ENCODE data around the gene PPP2R5E.

GRCh38 chr14:63328787-63329737, 214.1 kb downstream of the PPP2R5E start:
- TF ChIP-seq, protein P1, sequence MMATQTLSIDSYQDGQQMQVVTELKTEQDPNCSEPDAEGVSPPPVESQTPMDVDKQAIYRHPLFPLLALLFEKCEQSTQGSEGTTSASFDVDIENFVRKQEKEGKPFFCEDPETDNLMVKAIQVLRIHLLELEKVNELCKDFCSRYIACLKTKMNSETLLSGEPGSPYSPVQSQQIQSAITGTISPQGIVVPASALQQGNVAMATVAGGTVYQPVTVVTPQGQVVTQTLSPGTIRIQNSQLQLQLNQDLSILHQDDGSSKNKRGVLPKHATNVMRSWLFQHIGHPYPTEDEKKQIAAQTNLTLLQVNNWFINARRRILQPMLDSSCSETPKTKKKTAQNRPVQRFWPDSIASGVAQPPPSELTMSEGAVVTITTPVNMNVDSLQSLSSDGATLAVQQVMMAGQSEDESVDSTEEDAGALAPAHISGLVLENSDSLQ (IDR thresholded peaks at IDR 0.05): no peak
- TF ChIP-seq, protein P2, sequence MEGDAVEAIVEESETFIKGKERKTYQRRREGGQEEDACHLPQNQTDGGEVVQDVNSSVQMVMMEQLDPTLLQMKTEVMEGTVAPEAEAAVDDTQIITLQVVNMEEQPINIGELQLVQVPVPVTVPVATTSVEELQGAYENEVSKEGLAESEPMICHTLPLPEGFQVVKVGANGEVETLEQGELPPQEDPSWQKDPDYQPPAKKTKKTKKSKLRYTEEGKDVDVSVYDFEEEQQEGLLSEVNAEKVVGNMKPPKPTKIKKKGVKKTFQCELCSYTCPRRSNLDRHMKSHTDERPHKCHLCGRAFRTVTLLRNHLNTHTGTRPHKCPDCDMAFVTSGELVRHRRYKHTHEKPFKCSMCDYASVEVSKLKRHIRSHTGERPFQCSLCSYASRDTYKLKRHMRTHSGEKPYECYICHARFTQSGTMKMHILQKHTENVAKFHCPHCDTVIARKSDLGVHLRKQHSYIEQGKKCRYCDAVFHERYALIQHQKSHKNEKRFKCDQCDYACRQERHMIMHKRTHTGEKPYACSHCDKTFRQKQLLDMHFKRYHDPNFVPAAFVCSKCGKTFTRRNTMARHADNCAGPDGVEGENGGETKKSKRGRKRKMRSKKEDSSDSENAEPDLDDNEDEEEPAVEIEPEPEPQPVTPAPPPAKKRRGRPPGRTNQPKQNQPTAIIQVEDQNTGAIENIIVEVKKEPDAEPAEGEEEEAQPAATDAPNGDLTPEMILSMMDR (IDR thresholded peaks at IDR 0.05 in 2 of 3, conservative IDR thresholded peaks at IDR 0.05 in 1 of 3; ENCODE audit: control insufficient read depth in 2 of 3, extremely low read depth in 1 of 3, insufficient read depth in 1 of 3, low read depth in 3 of 3, low read length in 3 of 3): no peak
- TF ChIP-seq POLR2A (IDR thresholded peaks at IDR 0.05; ENCODE audit: low read depth, low read length) (no peak), PBX3 (IDR thresholded peaks at IDR 0.05; ENCODE audit: insufficient replicate concordance, low read depth, low read length) (no peak), SMAD1 (IDR thresholded peaks at IDR 0.05; ENCODE audit: low read depth, partially characterized antibody) (no peak), ZNF274 (IDR thresholded peaks at IDR 0.05; ENCODE audit: insufficient read depth, insufficient read length) (no peak), CEBPB (IDR thresholded peaks at IDR 0.05; ENCODE audit: borderline replicate concordance in 1 of 2, low read depth in 2 of 2, low read length in 2 of 2) (no peak), ESRRA (IDR thresholded peaks at IDR 0.05; ENCODE audit: low read length) (no peak), EZH2 (IDR thresholded peaks at IDR 0.05; ENCODE audit: borderline replicate concordance, control insufficient read depth, low read depth, low read length) (no peak)
- TF ChIP-seq, protein P3, sequence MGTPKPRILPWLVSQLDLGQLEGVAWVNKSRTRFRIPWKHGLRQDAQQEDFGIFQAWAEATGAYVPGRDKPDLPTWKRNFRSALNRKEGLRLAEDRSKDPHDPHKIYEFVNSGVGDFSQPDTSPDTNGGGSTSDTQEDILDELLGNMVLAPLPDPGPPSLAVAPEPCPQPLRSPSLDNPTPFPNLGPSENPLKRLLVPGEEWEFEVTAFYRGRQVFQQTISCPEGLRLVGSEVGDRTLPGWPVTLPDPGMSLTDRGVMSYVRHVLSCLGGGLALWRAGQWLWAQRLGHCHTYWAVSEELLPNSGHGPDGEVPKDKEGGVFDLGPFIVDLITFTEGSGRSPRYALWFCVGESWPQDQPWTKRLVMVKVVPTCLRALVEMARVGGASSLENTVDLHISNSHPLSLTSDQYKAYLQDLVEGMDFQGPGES (IDR thresholded peaks at IDR 0.05): no peak

Data from GM12878 (cell line).